ACHN (cell line): ENCODE results near the gene ATP2B3.

Experiments used
- DNase-seq: peaks from one replicate; pipeline ENCODE4 v3.0.0-alpha.2; 2015
- in situ Hi-C: cut with HindIII; loops from 2 replicates; pipeline ENCODE4 v1.10.0; 2017; ENCODE audit warnings: low sequenced_read_pairs, low pct_ligation_motif_present, low pct_unique_long_range_greater_than_20kb

Gene ATP2B3

GRCh38 chrX:153622661-153623309 lies 105.3 kb downstream of the ATP2B3 start:
- in situ Hi-C loops: no loop called here
- no peak for DNase-seq

- DNase-seq: no peak
- in situ Hi-C loops: no loop called here
Measured at GRCh38 chrX:153623310-153624029, 106.0 kb downstream of the ATP2B3 start.

- in situ Hi-C loops: no loop called here
- no peak for DNase-seq
Measured at GRCh38 chrX:153624196-153625091, 107.0 kb downstream of the ATP2B3 start.

GRCh38 chrX:153625271-153626024 lies 108.0 kb downstream of the ATP2B3 start:
- in situ Hi-C loops: no loop called here
- no peak for DNase-seq

GRCh38 chrX:153626025-153626633 lies 108.7 kb downstream of the ATP2B3 start:
- in situ Hi-C loops: no loop called here

GRCh38 chrX:153626863-153627674 lies 109.6 kb downstream of the ATP2B3 start:
- in situ Hi-C loops: no loop called here
- no peak for DNase-seq

More at GRCh38 chrX:153626025-153626633, 108.7 kb downstream of the ATP2B3 start:
- no peak for DNase-seq

- in situ Hi-C loops: no loop called here
- DNase-seq: no peak
Measured at GRCh38 chrX:153627675-153628111, 110.3 kb downstream of the ATP2B3 start.

- no peak for DNase-seq
- in situ Hi-C loops: no loop called here
Measured at GRCh38 chrX:153628129-153628528, 110.7 kb downstream of the ATP2B3 start.

GRCh38 chrX:153628665-153629064 lies 111.2 kb downstream of the ATP2B3 start:
- DNase-seq: no peak
- in situ Hi-C loops: no loop called here

GRCh38 chrX:153631346-153631745 lies 113.9 kb downstream of the ATP2B3 start:
- DNase-seq: no peak
- in situ Hi-C loops: no loop called here

GRCh38 chrX:153631907-153632594 lies 114.6 kb downstream of the ATP2B3 start:
- in situ Hi-C loops: no loop called here
- no peak for DNase-seq
